Stomach (tissue), 9 donors: ENCODE results near the gene F7. TPM values are rescaled to one million over a fixed set of nuclear protein-coding genes. Genes with fewer than 3 reads are reported as not detected.

ENCODE experiments used
- DNase-seq, 2 donors: peaks; one replicate each; pipeline versions ENCODE4 v3.0.0 to v3.0.0-alpha.2; 2013 to 2019
- H3K27ac ChIP-seq, 5 donors: fragments of 200-600 bp in 4 of 5; sonication (generic) in 4 of 5; one replicate each; pipeline ENCODE4 v1.5.1; 2013 to 2019; ENCODE audit warnings: mild to moderate bottlenecking in 1 of 5, moderate library complexity in 1 of 5
- H3K27me3 ChIP-seq, 3 donors: fragments of 200-600 bp; sonication (generic); one replicate each; pipeline ENCODE4 v1.5.1; 2017 to 2019; ENCODE audit warnings: mixed run types in 1 of 3
- H3K36me3 ChIP-seq, 4 donors: fragments of 200-600 bp; sonication (generic); 1 replicate in 3 of 4; 2 replicates in 1 of 4; pipeline ENCODE4 v1.5.1; 2016 to 2019
- H3K4me1 ChIP-seq, 4 donors: fragments of 200-600 bp; sonication (generic); one replicate each; pipeline ENCODE4 v1.5.1; 2016 to 2019
- H3K4me3 ChIP-seq, 4 donors: fragments of 200-600 bp; sonication (generic) in 3 of 4; one replicate each; pipeline ENCODE4 v1.5.1; 2016 to 2019; ENCODE audit warnings: mild to moderate bottlenecking in 1 of 4
- H3K9me3 ChIP-seq, 4 donors: fragments of 200-600 bp; sonication (generic); one replicate each; pipeline ENCODE4 v1.5.1; 2016 to 2019
- CTCF ChIP-seq, 7 experiments: fragments of 450-650 bp in 4 of 7; fragments of 200-600 bp in 3 of 7; sonication (generic) in 3 of 7; IDR thresholded peaks; one replicate each; pipeline ENCODE4 v1.5.1; 2016 to 2019; ENCODE audit warnings: antibody characterized with exemption in 7 of 7, control low read depth in 2 of 7, mild to moderate bottlenecking in 1 of 7
- EP300 ChIP-seq: sonication (generic); formaldehyde crosslinking; IDR thresholded peaks from one replicate; pipeline ENCODE4 v1.6.1; 2017; ENCODE audit warnings: antibody characterized with exemption
- POLR2A ChIP-seq, 4 donors: fragments of 450-650 bp; IDR thresholded peaks; one replicate each; pipeline ENCODE4 v1.6.1; 2016; ENCODE audit warnings: antibody characterized with exemption in 4 of 4, control low read depth in 2 of 4, mild to moderate bottlenecking in 1 of 4, moderate library complexity in 1 of 4
- POLR2AphosphoS5 ChIP-seq, 3 donors: sonication (generic); formaldehyde crosslinking; IDR thresholded peaks; one replicate each; pipeline ENCODE4 v1.6.1; 2016; ENCODE audit warnings: antibody characterized with exemption in 3 of 3
- WGBS, 5 donors: extraction: QIAGEN DNeasy Blood & Tissue Kit in 3 of 5; methylation state at CpG; one replicate each; pipeline versions ENCODE4 v1.1.5 to v1.1.7; 2013 to 2018; 5-methylcytosine and 5-hydroxymethylcytosine counted together
- intact Hi-C: fragments of 100-400 bp; cut with DNase I; formaldehyde crosslinking; loops from one replicate; pipeline ENCODE4 v1.15.1; 2023; ENCODE audit warnings: low total_unique reads
- polyA plus RNA-seq, 3 donors: library from polyadenylated mRNA; stranded (reverse); fragments of 200-250 nt; gene quantifications; one replicate each; pipeline ENCODE4 v1.2.3, GENCODE V29; 2013
- total RNA-seq, 5 donors: library from RNA; depleted of rRNA; stranded (reverse); fragments of >200 nt; gene quantifications; one replicate each; pipeline versions ENCODE4 v1.1.0 to v1.2.3, GENCODE V29; 2014 to 2016
- donor health status: healthy with polysubstance abuse.
- donor health status: Bipolar disorder and iron deficiency.
- donor health status: healthy.

The F7 gene
- total and polyA plus RNA-seq, 8 donors, result 0.10 TPM; not detected in 7

DNA sequence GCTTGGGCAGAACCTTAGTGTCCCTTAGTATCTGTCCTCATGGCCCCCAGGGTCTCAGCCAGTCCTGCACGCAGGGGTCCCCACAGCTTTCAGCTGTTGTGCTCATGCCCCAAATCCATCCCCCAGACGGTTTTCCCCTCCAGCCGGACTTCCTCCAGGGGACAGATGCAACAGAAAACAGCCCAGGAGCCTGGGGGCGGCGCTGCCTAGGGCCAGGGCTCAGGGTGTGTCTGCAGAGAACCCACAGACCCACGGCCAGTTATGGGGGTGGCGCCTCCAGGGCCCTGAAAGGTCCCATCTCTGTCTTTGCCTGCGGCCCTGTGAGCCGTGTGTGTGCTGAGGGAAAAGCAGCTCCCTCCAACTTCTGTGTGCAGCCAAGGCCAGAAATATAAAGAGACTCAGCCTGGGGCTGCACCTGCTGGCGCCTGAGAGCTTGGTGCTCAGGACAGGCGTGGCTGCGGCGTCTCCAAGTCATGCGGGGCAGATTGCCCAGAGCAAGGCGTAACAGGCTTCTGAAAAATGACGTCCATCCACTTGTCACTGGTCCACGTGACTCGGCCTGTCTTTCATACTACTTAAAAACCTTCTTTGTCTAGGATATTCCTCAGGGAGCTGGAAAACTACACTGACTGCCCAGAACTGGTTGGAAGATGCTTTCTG lies 22.1 kb upstream of the F7 start:
- Histone ChIP-seq H3K9me3 (no peaks in the 10 kb centered on the region), H3K27me3 (peaks cover 0 to 10% (median 0%) of the 10 kb centered on the region in 3 donors), H3K36me3 (peaks cover 5 to 73% (median 58%) of the 10 kb centered on the region in 4 donors), H3K27ac (no peak overlapping the region), H3K4me1 (no peaks in the 10 kb centered on the region), H3K4me3 (no peak overlapping the region)
- 55 to 73% (median 64%) methylated on average over 12 to 18 of the region's 18 CpGs for WGBS, 5 donors
- intact Hi-C loops, result no loop called here
- DNase-seq, result peak in 1 of 2 donors; percentile 48
- TF ChIP-seq EP300, result no peak
- no peak for TF ChIP-seq POLR2A (IDR thresholded peaks at IDR 0.05)
- TF ChIP-seq CTCF (IDR thresholded peaks at IDR 0.05), result no peak
- no peak for TF ChIP-seq POLR2AphosphoS5 (IDR thresholded peaks at IDR 0.05)

DNA sequence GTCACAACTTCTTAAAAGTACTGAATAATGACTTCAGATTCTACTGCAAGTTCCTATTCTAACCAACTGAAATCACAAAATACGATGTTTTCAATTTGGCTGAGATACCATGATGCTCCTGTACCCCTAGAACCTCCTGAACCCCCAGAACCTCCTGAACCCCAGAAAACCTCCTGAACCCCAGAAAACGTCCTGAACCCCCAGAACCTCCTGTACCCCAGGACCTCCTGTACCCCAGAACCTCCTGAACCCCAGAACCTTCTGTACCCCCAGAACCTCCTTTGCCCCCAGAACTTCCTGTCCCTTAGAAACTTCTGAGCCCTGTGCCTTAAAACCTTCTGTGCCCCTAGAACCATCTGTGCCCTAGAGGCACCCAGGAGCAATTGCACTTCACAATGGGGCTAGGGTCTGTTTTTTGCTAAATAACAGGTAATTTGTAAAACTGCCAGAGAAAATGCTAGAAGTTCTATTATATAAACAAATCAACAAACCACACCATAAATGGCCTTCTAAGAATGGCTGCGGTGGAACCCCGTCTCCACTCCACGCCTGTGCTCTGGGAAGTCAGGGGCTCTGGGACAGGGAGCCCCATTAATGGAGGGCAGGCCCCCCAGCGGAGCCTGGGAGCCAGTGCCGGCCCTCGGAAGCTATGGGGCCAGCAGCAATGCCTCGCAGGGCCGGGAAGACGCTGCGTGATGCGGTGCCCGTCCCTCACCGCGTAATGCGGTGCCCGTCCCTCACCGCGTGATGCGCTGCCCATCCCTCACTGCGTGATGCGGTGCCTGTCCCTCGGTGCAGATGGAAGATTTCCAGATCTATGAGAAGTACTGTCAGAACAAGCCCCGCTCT lies 21.3 kb upstream of the F7 start:
- Histone ChIP-seq H3K27ac (no peak overlapping the region), H3K27me3 (peaks cover 0 to 10% (median 0%) of the 10 kb centered on the region in 3 donors), H3K4me1 (no peaks in the 10 kb centered on the region), H3K4me3 (no peak overlapping the region), H3K9me3 (no peaks in the 10 kb centered on the region), H3K36me3 (peaks cover 5 to 71% (median 57%) of the 10 kb centered on the region in 4 donors)
- intact Hi-C loops, result no loop called here
- no peak for DNase-seq
- TF ChIP-seq POLR2AphosphoS5 (IDR thresholded peaks at IDR 0.05) (no peak), POLR2A (IDR thresholded peaks at IDR 0.05) (no peak), CTCF (IDR thresholded peaks at IDR 0.05) (no peak), EP300 (no peak)
- 91 to 94% (median 94%) methylated on average over 9 to 25 of the region's 25 CpGs for WGBS, 5 donors

- intact Hi-C loops, result no loop called here
- Histone ChIP-seq H3K9me3 (no peaks in the 10 kb centered on the region), H3K27me3 (peaks cover 0 to 10% (median 0%) of the 10 kb centered on the region in 3 donors), H3K4me1 (no peaks in the 10 kb centered on the region), H3K4me3 (no peak overlapping the region), H3K27ac (no peak overlapping the region), H3K36me3 (peaks cover 5 to 75% (median 63%) of the 10 kb centered on the region in 4 donors)
- 87 to 92% (median 90%) methylated on average over 24 of the region's 24 CpGs for WGBS, 5 donors
- DNase-seq, result no peak
- no peak for TF ChIP-seq POLR2A (IDR thresholded peaks at IDR 0.05)
- TF ChIP-seq POLR2AphosphoS5 (IDR thresholded peaks at IDR 0.05), result no peak
- no peak for TF ChIP-seq CTCF (IDR thresholded peaks at IDR 0.05)
- no peak for TF ChIP-seq EP300
Observed at GRCh38 chr13:113084943-113085540, 20.5 kb upstream of the F7 start.

DNA sequence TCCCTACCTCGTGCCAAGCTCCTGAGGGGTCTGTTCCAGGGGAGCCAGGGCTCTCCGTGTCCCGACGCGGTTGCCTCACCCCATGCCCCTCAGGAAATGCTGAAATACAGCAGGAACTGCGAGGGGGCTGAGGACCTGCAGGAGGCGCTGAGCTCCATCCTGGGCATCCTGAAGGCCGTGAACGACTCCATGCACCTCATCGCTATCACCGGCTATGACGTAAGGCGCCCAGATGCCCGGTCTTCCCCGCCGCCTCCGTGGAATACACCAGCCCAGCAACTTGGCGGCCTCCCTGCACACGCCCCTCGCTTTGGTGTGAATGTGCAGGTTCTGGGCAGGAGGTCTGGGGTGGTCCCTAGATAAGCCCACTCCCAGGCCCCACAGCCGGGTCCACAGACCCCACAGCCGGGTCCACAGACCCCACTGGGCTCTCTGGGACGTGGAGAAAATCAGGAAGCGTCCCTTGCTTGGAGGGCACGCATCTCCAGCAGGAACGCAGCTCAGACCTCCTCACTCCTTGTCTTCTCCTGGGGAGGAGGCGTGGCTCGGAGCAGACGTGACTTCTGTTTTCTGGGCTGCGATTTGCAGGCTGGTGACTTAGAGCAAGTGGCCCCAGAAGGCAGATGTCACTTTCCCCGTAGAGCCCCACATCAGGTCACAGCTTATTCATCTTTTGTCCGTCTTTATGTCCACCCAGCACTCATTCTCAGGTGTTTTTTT lies 19.4 kb upstream of the F7 start:
- Histone ChIP-seq H3K4me3 (no peak overlapping the region), H3K4me1 (no peaks in the 10 kb centered on the region), H3K27ac (no peak overlapping the region), H3K9me3 (no peaks in the 10 kb centered on the region), H3K27me3 (peaks cover 0 to 10% (median 0%) of the 10 kb centered on the region in 3 donors), H3K36me3 (peaks cover 5 to 82% (median 70%) of the 10 kb centered on the region in 4 donors)
- TF ChIP-seq POLR2AphosphoS5 (IDR thresholded peaks at IDR 0.05) (no peak), EP300 (no peak), POLR2A (IDR thresholded peaks at IDR 0.05) (no peak), CTCF (IDR thresholded peaks at IDR 0.05) (no peak)
- no peak for DNase-seq
- intact Hi-C loops, result no loop called here
- WGBS, 5 donors, result 84 to 87% (median 86%) methylated on average over 26 to 32 of the region's 32 CpGs
